GM18498 (cell line): ENCODE results near the gene CCNY.

Experiments used
- ATAC-seq: cut with Tn5 transposase; IDR thresholded peaks from one replicate; pipeline ENCODE4 v1.9.1; 2021; ENCODE audit warnings: mild to moderate bottlenecking, moderate library complexity; ENCODE audit not compliant: unreplicated experiment

Gene CCNY

DNA sequence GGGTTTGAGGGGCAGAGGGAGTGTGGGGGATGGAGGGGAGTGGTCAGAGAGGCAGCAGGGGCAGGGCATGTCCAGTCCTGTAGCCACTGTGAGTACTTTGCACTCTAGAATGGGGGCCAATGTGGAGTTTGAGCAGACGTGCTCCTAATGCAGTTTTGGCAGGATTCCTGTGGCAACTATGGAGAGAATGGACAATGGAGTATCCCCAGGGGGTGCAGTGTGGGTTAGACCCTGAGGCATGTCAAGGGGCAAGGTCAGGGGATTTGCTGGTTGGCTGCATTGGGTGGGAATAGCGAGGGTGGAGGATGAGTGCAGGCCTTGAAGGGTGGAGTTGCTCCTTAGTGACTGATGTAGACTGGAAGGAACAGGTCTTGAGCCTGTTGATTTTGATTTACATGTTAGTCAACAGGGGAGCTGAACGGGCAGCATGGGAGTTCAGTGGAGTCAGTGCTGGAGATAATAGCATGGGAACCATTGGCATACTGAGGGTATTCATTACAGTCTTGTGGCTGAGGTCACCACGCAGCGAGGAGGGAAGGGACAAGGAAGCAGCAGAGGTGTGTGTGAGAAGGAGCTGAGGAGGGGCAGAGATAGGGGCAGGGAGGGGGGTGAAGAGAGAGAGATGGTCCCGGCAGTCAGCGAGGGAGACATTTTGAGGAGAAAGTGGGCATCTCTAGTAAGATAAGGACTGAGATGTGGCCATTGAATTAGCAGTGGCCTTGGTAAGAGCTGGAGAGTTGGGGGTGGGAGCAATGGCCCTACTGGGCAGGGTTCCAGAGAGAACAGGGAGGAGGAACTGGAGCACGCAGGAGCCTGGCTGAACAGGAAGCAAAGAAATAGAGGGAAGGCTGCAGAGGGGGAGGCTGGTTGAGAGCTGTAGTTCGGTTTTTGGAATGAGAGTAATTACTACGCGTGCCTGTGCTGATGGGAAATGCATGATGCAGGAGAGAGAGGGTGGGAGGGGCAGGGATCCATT lies 112.7 kb downstream of the CCNY start:
- ATAC-seq: no peak

DNA sequence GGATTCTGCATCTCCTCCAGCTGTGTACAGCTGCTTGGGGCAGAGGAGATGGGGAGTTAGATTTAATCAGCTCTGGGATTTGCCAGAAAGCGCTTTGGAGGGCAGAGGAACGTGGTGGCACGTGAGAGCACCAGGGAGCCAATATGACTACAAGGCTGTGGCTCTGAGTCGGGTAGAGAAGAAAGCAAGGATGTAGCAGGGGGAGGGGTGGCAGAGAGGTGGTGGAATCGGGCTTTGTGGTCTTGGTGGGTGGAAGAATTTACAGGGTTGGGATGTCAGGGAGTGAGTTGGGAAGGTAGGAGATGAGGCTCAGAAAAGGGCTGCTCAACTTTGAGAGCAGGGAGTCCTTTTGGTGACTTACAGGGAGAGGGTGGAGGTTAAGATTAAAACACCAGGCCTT lies 113.6 kb downstream of the CCNY start:
- no peak for ATAC-seq

DNA sequence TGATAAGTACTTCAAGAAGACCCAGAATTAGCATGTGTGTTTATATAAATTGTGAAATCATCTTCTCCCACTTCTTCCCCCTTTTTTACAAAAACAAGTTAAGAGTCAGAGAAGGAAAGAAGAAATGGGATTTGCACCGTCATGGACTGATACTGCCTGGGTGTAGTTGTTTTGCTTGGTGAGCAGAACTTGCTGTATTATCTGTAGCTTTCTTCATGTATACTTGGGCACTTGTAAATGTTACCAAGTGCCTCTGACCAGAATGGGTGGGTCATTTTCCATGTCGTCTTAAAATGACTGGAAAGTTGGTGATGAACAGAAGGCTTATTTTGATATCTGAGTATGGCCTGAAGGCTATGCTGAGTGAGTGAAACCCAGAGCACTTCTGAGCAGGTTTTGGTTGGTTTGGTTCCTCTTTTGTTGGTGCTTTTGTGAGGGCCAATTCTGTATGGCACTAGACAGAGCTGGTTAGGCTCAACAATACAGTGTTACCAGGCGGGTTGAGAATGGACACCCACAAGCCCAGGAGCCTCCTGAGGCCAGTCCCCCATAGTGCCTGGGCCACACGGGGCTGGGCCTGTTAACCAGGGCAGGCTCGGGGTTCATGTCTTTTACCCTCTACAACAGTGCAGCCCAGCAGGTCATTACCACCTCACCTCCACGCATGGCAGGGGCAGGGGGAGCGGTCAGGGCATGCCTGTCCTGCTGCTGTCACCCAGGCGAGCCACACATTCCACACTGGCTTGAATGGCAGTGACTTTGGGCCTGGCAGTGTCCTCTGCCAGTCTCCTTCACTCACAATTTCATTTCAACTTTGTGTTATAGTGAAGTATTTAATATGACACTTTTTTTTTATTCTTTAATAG lies 115.1 kb downstream of the CCNY start:
- ATAC-seq: peak; percentile 99

DNA sequence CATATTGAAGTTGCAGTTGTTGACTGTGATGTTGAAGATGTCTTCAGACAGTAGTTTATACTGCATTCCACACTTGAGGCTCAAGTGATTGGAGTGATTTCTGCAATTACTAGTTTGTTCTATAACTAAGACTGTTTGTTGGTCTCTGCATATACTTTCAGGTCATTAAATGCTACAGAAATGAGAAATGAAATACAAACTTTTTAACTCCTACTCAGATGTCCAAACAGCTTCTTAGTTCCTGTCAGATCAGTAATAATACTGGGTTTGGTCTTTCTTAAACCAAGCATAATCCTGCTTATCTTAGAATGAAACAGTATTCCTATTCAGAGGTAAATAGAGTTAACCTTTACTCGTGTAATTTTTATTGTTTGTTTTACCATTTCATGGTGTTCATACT lies 115.9 kb downstream of the CCNY start:
- ATAC-seq: no peak

DNA sequence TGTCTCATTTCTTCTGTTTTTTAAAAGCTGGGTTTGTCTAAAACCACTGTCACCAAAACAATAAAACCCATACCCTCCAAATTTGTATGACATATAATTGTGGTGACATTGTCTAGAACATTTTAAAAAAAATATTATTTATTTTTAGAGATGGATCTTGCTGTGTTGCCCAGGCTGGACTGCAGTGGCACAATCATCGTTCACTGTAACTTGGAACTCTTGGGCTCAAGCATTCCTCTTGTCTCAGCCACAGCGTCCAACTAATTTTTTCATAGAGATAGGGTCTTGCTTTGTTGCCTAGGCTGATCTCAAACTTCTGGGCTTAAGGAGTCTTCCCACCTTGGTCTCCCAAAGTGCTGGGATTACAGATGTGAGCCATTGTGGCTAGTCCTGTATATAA lies 116.5 kb downstream of the CCNY start:
- no peak for ATAC-seq

DNA sequence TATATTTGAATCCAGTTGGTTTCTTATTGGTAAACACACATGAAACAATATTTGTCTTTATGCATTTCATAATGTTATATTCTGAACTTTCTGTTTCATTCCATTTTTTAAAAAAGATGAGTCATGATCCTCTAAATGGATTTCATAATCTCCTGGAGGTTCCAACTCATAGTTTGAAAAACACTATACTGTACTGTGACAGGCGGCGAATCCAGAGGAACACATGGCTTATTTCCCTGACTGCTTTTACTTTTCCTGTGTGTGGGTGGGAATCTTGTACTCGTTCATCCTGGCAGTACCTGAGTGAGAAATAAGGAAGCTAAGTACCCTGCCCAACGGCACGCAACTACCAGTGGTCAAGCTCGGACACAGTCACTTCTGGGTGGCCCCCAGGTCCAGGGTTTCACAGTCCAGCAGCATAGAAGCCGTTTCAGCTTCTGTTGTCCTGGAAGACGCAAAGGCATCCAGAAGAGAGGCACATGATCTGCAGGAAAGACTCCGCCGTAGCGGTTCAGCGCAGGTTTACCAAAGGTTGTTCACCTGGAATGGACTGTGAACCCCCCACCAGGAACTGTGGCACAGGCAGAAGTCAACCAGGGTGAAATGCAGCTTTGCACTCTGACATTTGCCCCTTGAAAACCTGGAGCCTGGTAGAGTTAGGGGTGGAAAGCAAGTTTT lies 117.7 kb downstream of the CCNY start:
- no peak for ATAC-seq

DNA sequence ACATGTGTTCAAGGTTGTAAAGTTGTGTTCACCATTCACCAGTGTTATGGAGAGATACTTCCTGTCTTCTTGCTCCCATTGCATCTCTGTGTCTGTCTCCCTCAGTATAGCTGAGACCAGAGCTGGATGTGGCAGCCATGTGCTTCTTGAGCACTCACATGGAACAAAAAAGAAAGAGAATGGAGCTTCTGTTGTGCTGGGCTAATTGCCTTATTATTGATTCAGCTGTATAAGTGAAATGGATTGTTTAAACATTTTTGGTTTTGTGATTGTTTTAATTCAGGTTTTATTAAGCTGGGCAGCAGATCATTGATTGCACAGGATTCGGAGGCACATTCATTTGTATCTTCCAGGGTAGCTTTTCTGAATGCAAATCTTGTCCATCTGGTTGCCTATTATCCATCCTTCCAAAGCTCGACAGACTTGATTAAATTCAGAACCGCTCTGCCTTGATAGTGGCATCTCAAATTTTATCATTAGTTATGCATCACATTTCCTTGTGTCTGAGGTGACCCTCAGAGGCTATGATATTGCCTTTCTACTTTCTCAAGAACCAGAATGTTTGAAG lies 119.9 kb downstream of the CCNY start:
- no peak for ATAC-seq

DNA sequence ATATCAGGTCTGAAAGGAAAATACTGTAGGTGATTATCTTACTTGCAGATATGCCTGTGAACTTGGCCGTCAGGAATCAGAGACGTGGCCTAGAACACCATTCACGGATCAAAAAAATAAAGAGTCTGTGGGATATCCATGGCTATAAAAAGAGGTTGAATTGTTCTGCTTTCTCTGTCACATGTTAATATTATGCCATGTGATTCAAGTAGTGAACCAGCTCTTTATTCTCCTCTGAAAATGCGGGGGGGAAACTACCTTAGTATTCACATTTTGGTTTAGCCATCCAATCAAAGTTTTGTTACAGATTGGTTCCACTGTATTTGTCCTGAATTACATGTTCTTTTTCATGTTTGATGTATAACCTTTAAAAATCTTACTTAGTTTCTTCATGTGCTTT lies 120.5 kb downstream of the CCNY start:
- no peak for ATAC-seq

DNA sequence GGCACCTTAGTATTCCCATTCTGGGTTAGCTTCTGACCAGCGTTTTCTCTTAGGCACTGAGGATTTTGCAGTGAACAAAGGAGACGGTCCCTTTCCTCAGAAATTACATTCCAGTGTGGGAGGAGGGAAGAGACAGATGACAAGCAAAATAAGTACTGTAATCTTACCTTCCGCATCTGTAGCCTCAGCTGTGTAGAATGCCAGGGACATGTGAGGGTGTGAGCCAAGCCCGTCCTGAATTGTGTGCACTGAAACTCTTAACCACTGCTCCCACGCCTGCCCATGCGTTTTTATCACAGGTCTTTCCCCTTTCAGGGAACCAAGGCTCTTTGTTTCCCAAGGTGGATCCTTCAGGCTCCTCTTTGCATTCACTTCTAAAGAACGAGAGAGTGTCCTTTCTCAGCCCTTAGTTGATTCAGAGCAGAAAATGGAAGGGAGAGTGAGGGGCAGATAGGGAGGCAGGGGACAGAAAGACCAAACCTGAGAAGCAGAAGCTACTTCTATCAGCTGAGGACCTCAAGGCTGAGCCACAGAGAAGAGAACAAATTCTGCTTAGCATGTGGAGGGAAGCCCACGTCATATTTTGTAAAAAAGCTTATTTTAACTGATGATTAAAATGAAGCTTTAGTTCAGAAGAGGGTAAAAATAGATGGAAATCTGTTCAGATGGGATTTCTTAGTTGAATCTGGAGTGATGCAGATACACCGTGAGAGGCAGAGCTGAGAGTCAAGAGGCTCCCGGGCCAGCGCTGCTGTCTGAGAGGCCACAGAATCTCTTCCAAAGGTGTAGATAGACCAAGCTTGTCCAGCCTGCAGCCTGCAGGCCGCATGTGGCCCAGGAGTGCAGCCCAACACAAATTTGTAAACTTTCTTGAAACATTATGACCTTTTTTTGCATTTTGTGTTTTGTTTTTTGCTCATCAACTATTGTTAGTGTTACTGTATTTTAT lies 122.5 kb downstream of the CCNY start:
- ATAC-seq: no peak

DNA sequence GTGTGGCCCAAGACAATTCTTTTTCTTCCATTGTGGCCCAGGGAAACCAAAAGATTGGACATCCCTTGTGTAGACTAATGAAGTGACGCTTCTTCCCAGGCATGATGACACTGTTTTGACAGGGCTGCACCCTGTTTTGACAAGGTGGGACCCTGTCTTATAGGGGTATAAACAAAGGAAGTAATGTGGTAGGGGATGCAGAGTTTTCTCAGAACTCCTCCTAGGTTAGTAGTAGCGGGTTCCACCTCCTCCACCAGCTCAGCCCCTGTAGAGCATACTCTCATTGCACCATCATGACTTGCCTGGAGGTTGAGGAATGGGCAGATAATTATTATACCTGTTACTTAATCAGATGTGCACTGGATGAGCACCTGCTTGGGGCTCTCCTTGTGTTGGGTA lies 123.1 kb downstream of the CCNY start:
- ATAC-seq: no peak

DNA sequence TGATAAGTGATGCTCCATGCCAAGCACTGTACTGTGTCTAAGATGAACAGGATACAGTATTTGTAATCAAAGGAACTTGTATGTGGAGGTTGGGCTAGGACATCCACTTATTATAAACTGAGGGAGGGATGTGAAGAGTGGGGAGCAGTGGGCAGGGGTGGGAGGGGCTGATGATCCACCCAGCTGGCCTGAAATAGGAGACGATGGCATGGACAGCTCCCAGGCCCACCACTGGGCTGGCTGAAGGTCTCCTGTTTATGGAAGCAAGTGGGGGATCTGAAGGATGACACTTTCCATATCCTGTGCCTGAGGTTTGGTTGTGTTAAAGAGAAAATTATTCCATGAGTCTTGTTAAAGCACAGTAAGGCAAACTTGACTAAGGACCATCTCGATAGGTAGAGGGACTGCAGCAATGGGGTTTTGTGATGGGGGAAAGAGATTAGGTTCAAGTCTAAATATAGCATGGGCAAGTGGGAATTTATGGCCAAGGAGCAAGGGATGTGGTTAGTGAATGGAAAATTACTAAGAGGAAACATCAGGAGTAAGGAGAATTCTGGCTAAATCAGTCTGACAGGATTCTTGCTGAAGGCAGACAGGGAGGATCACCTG lies 124.6 kb downstream of the CCNY start:
- no peak for ATAC-seq

DNA sequence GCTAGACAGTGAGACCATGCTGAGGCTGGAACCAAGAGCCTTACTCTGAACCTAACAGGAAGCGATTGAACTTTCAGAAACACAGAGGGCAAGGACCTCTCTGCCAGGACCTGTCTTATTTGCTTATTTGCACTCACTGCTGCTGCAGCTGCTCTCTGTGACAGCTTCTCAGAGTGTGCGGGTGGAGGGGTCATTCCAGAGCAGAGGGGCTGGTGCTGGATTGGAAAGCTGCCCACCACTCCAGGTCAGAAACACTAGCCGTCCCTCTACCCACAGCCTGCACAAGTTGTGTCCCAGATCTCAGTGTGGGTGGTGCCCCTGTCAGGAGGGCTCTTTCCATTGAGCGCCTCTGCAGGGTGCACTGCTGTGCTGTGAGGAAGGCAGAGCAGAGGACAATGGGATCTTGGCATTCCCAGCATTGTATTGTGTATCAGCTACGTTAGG lies 126.2 kb downstream of the CCNY start:
- peak; percentile 98 for ATAC-seq

DNA sequence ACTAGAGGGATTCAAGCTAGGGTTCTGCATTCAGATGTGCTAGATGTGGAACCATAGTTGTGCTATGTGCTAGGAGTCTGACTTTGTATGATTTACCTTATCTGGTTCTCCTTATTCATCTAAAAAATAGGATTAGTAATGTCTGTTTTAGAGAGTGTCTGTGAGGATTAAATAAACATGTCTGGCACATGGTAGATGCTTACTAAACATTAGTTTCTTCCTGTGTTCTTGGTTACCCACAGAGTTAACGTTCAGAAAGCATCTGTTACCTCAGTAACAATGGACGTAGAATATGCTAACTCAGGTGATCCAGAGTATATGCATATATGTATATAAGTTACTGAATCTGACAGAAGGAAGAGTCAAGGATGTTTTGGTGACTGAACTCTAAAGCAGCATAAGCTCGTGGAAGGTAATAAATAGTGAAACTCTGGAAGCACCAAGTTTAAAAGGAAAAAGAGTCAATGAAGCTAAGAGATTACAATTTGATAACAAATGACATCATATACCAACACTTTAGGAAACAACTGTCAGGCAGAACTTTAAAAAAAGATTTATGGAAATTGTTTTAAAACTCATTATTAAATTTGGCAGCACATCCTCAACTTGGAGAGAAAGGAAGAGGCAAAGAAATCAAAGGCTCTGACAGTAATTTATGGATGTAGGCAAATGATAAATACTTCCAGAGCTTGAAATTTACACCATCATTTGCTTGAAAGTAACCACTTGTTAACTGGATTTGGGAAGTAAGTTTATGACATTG lies 127.0 kb downstream of the CCNY start:
- ATAC-seq: no peak

DNA sequence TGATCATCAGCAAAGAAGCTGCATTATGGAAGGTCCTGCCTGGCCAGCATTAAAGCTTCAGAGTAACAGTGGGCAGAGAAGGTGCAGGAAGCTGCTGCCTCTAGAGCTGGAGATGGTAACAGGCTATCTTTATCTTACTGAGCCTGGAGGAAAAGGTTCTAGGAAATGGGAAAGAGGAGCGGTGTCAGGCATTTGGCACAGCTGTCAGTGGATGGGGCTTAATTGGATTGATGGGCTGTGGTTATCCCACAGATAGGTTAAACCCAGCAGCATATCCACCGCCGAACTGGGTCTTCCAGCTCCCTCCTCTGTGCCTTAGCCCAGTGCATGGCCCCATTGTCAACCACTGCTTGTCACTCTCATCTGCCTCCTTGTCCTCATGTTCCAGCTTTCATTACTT lies 127.6 kb downstream of the CCNY start:
- no peak for ATAC-seq

DNA sequence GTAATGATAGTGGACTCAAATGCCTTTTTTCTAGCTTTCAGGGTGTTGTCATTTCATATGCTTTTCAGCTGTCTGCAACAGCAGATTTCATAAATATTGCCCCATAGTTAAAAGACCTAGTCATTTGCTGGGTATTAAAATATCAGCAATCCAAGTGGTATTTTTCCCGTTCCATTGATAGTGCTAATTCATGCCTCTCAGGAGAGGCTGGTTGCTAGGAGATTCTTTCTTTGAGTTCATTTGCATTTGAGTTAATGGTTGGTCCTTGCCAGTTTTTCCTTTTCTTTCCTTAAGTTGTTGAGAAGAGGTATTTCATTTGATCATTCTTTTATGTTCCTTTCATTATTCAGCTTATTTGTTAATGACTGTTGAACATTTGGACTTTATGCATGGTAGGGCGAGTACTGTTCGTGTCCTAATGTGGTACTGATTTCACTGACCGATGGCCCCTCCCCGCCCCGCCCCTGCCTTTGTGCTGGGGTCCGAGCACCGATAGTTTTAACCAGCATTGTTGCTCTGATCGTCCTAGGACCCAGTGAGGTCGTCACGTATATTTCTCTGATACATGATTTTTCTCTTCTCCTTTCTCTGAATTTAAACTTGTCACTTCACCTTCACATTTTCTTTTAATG lies 128.6 kb downstream of the CCNY start:
- no peak for ATAC-seq

DNA sequence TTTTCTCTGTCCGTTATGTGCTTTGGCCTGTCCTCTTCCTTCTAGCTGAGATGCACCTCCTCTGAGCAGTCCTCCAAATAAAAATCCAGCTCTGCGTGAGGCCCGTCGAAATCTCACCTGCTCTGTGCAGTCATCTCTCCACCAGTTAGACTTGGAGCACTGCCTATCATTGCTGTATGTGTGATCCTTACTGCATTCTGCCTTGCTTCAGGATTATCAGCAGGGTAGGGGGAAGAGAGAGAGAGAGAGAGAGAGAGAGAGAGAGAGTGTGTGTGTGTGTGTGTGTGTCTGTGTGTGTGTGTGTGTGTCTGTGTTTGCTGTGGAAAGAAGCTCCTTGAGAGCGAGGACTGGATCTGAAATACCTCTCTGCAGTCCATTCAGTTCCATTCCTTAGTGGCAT lies 129.4 kb downstream of the CCNY start:
- no peak for ATAC-seq

DNA sequence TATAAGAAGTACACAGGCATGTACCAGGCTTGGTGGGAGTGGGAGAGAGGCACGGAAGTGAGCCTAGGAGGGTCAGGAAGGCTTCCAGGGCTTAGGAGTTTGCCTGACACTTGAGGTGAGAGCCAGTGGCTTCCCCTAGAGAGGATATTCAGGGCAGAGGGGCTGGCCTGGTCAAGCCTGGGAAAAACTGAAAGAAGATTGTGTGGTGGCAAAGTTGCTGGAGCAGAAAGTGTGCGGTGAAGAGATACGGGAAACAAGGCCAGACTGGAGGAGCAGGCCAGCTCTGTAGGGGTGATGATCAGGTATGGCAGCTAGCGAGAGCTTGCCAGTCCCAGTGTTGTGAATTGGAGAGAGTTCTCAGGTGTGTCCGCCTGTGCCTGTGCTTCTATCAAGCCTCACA lies 129.9 kb downstream of the CCNY start:
- no peak for ATAC-seq

DNA sequence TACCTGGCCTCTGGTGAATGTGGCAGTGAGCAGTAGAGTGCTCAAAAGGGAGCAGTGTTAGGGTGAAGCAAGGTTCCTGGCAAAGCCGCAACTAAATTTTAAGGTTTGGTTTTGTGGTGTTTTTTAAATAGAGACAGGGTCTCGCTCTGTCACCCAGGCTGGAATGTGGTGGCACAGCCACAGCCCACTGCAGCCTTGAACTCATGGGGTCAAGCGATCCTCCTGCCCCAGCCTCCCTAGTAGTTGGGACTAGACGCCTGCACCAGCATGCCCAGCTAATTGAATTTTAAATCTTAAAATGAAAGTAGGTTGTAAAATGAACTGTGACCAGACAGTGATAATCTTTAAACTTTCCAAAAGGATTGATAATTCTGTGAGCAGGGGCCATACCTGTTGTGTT lies 130.4 kb downstream of the CCNY start:
- no peak for ATAC-seq
